ENCODE measurements around the gene SERPINA5. TPM values are rescaled to one million over a fixed set of nuclear protein-coding genes. Genes with fewer than 3 reads are reported as not detected.

Gene SERPINA5
- polyA plus RNA-seq, 1 donor from 2014 or later = not detected

DNA sequence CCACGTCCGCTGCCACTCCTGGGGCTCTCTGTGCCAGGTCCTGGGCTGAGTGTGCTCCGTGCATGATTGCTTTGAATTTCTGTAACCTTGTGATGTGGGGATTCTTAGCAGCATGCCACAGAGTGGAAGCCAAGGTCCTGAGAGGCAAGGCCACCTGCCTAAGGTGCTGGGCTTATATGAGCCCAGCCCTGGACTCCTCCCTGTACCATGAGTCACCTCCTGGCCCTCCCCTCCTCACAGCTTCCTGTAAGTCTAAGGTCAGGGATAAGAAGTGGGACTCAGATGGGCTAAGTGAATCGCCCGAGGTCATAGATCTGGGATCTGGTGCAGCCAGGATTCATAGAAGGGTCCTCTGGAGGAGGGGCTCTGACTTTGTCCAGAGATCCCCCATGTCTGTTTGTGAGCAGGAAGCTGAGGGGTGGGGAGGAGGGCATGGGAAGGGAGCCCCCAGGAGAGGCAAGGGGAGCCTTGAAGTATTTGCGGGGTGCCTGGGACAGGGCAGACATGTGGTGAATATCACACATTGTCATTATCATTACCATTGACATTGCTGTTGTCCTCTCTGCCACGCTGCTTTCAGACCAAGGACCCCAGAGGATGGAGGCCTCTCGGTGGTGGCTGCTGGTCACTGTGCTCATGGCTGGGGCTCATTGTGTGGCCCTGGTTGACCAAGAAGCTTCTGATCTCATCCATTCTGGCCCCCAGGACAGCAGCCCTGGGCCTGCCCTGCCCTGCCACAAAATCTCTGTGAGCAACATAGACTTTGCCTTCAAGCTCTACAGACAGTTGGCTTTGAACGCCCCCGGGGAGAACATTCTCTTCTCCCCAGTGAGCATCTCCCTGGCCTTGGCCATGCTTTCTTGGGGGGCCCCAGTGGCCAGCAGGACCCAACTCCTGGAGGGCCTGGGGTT is 59.8 kb downstream of the SERPINA5 start:
- Histone ChIP-seq H3F3A (ENCODE audit: insufficient read depth, low read length, poor library complexity, severe bottlenecking) (no peaks in the 10 kb centered on the region), H4K20me1 (ENCODE audit: insufficient read depth) (no peaks in the 10 kb centered on the region), H3K79me2 (replicated peaks; ENCODE audit: insufficient read depth, low read length) (no peaks in the 10 kb centered on the region), H3K27ac (ENCODE audit: low read length) (no peak overlapping the region), H3K4me3 (ENCODE audit: low read length) (no peak overlapping the region), H3K36me3 (ENCODE audit: insufficient read depth, low read length) (no peaks in the 10 kb centered on the region), H3K9ac (ENCODE audit: low read length) (no peak overlapping the region), H3K9me3 (ENCODE audit: low read length) (no peaks in the 10 kb centered on the region), H3K27me3 (ENCODE audit: insufficient read depth, low read depth, low read length) (no peaks in the 10 kb centered on the region), H2AFZ (ENCODE audit: low read depth, low read length) (no peak overlapping the region), H3K9me2 (ENCODE audit: insufficient read depth, low read length) (no peaks in the 10 kb centered on the region), H3K4me2 (ENCODE audit: low read length) (no peak overlapping the region)
- no peak for TF ChIP-seq CTCF (IDR thresholded peaks at IDR 0.05; ENCODE audit: poor library complexity, severe bottlenecking)
- no peak for TF ChIP-seq RAD21 (conservative IDR thresholded peaks at IDR 0.05)
- no peak for TF ChIP-seq REST (IDR thresholded peaks at IDR 0.05; ENCODE audit: borderline replicate concordance)

- Histone ChIP-seq H3F3A (ENCODE audit: insufficient read depth, low read length, poor library complexity, severe bottlenecking) (no peaks in the 10 kb centered on the region), H3K9ac (ENCODE audit: low read length) (no peak overlapping the region), H3K9me3 (ENCODE audit: low read length) (no peaks in the 10 kb centered on the region), H3K79me2 (replicated peaks; ENCODE audit: insufficient read depth, low read length) (no peaks in the 10 kb centered on the region), H3K27ac (ENCODE audit: low read length) (no peak overlapping the region), H2AFZ (ENCODE audit: low read depth, low read length) (no peak overlapping the region), H3K27me3 (ENCODE audit: insufficient read depth, low read depth, low read length) (no peaks in the 10 kb centered on the region), H3K36me3 (ENCODE audit: insufficient read depth, low read length) (no peaks in the 10 kb centered on the region), H3K4me2 (ENCODE audit: low read length) (no peak overlapping the region), H3K4me3 (ENCODE audit: low read length) (no peak overlapping the region), H3K9me2 (ENCODE audit: insufficient read depth, low read length) (no peaks in the 10 kb centered on the region), H4K20me1 (ENCODE audit: insufficient read depth) (no peaks in the 10 kb centered on the region)
- TF ChIP-seq CTCF (IDR thresholded peaks at IDR 0.05; ENCODE audit: poor library complexity, severe bottlenecking) = no peak
- no peak for TF ChIP-seq SMC3 (conservative IDR thresholded peaks at IDR 0.05; ENCODE audit: poor library complexity)
- TF ChIP-seq EP300 (conservative IDR thresholded peaks at IDR 0.05; ENCODE audit: poor library complexity, severe bottlenecking) = no peak
Observed at GRCh38 chr14:94641632-94641955, 60.4 kb downstream of the SERPINA5 start.

Other genes with a start within 250 kb of the SERPINA5 start
- not detected in 2 replicates for gene SERPINA2, start 214.7 kb upstream of the SERPINA5 start, polyA plus RNA-seq
- gene SERPINA1, start 192.8 kb upstream of the SERPINA5 start, polyA plus RNA-seq = not detected in 2 replicates
- gene SERPINA11, start 128.6 kb upstream of the SERPINA5 start, polyA plus RNA-seq = not detected in 2 replicates
- not detected in 2 replicates for gene SERPINA9, start 105.2 kb upstream of the SERPINA5 start, polyA plus RNA-seq
- not detected in 2 replicates for gene SERPINA12, start 72.0 kb upstream of the SERPINA5 start, polyA plus RNA-seq
- gene SERPINA4, start 20.0 kb upstream of the SERPINA5 start, polyA plus RNA-seq = not detected in 2 replicates
- gene SERPINA3, start 31.0 kb downstream of the SERPINA5 start, polyA plus RNA-seq = not detected in 2 replicates
- gene GSC, start 188.7 kb downstream of the SERPINA5 start, polyA plus RNA-seq = 0.45 TPM in 1 of 2 replicates, not detected in the other